Loucy (cell line): ENCODE data around the gene LRRC73.

Source experiments
- H2AFZ ChIP-seq: fragments of 200-600 bp; sonication (generic); 2 replicates; pipeline ENCODE4 v1.6.0; 2016; ENCODE audit warnings: antibody characterized with exemption, mild to moderate bottlenecking, low read length, moderate library complexity
- H3F3A ChIP-seq: fragments of 200-600 bp; 2 replicates; pipeline ENCODE4 v1.6.0; 2016; ENCODE audit warnings: antibody characterized with exemption, low read depth, mild to moderate bottlenecking
- H3K27me3 ChIP-seq: fragments of 200-600 bp; sonication (generic); 2 replicates; pipeline ENCODE4 v1.6.1; 2014; ENCODE audit warnings: low read length, mild to moderate bottlenecking; ENCODE audit not compliant: insufficient read depth, poor library complexity, severe bottlenecking
- H3K36me3 ChIP-seq: fragments of 200-600 bp; sonication (generic); 2 replicates; pipeline ENCODE4 v1.6.1; 2016; ENCODE audit warnings: low read length; ENCODE audit not compliant: insufficient read depth
- H3K4me1 ChIP-seq: fragments of 200-600 bp; sonication (generic); 2 replicates; pipeline ENCODE4 v1.5.1; 2014; ENCODE audit warnings: low read length, mild to moderate bottlenecking; ENCODE audit not compliant: insufficient read depth, poor library complexity, severe bottlenecking
- H3K4me2 ChIP-seq: fragments of 200-600 bp; sonication (generic); 2 replicates; pipeline ENCODE4 v1.6.0; 2014; ENCODE audit warnings: antibody characterized with exemption, low read length, low read depth, mild to moderate bottlenecking; ENCODE audit not compliant: poor library complexity, severe bottlenecking
- H3K4me3 ChIP-seq: fragments of 200-600 bp; sonication (generic); 2 replicates; pipeline ENCODE4 v1.5.1; 2014; ENCODE audit warnings: low read length, mild to moderate bottlenecking, mixed read lengths; ENCODE audit not compliant: poor library complexity, severe bottlenecking
- H3K79me2 ChIP-seq: fragments of 200-600 bp; sonication (generic); 2 replicates; pipeline ENCODE4 v1.6.1; 2014; ENCODE audit warnings: low read length; ENCODE audit not compliant: insufficient read depth
- H3K9ac ChIP-seq: fragments of 200-600 bp; sonication (generic); 2 replicates; pipeline ENCODE4 v1.6.0; 2014; ENCODE audit warnings: mild to moderate bottlenecking, low read depth, low read length, moderate library complexity; ENCODE audit not compliant: poor library complexity, severe bottlenecking
- H3K9me2 ChIP-seq: fragments of 200-600 bp; sonication (generic); replicated peaks from 2 replicates; pipeline ENCODE4 v1.6.1; 2016; ENCODE audit warnings: low read depth, low read length, mixed read lengths
- H3K9me3 ChIP-seq: fragments of 200-600 bp; sonication (generic); 2 replicates; pipeline ENCODE4 v1.6.1; 2014; ENCODE audit warnings: mild to moderate bottlenecking, antibody characterized with exemption, low read length, low read depth; ENCODE audit not compliant: insufficient read depth
- H4K20me1 ChIP-seq: fragments of 200-600 bp; sonication (generic); 2 replicates; pipeline ENCODE4 v1.6.0; 2014; ENCODE audit warnings: antibody characterized with exemption, low read length, mild to moderate bottlenecking; ENCODE audit not compliant: insufficient read depth, poor library complexity, severe bottlenecking
- CTCF ChIP-seq: fragments of 200-600 bp; sonication (generic); conservative IDR thresholded peaks from 2 replicates; pipeline ENCODE4 v1.5.1; 2014; ENCODE audit warnings: mild to moderate bottlenecking, antibody characterized with exemption, low read length
- EZH2phosphoT487 ChIP-seq: fragments of 200-600 bp; IDR thresholded peaks from 2 replicates; pipeline ENCODE4 v1.6.1; 2018; ENCODE audit warnings: antibody characterized with exemption, mild to moderate bottlenecking, moderate library complexity, borderline replicate concordance

LRRC73 gene

GRCh38 chr6:43469947-43470346 is 40.2 kb downstream of the LRRC73 start:
- Histone ChIP-seq H3K79me2 (no peaks in the 10 kb centered on the region), H4K20me1 (no peaks in the 10 kb centered on the region), H3K9me2 (no peaks in the 10 kb centered on the region), H3K4me3 (no peak overlapping the region), H3K4me2 (no peak overlapping the region), H3K9me3 (no peaks in the 10 kb centered on the region), H2AFZ (no peak overlapping the region), H3F3A (no peaks in the 10 kb centered on the region), H3K4me1 (no peaks in the 10 kb centered on the region), H3K9ac (no peak overlapping the region), H3K27me3 (no peaks in the 10 kb centered on the region), H3K36me3 (no peaks in the 10 kb centered on the region)
- TF ChIP-seq EZH2phosphoT487 (no peak), CTCF (no peak)

- Histone ChIP-seq H2AFZ (no peak overlapping the region), H3F3A (no peaks in the 10 kb centered on the region), H3K4me3 (no peak overlapping the region), H3K27me3 (no peaks in the 10 kb centered on the region), H4K20me1 (no peaks in the 10 kb centered on the region), H3K9ac (no peak overlapping the region), H3K36me3 (no peaks in the 10 kb centered on the region), H3K4me2 (no peak overlapping the region), H3K79me2 (no peaks in the 10 kb centered on the region), H3K4me1 (no peaks in the 10 kb centered on the region), H3K9me2 (no peaks in the 10 kb centered on the region), H3K9me3 (no peaks in the 10 kb centered on the region)
- TF ChIP-seq CTCF: no peak
- TF ChIP-seq EZH2phosphoT487: no peak
Measured at GRCh38 chr6:43468748-43469681, 41.1 kb downstream of the LRRC73 start.

GRCh38 chr6:43468240-43468639 is 41.9 kb downstream of the LRRC73 start:
- Histone ChIP-seq H3K4me3 (no peak overlapping the region), H3K9ac (no peak overlapping the region), H3K27me3 (no peaks in the 10 kb centered on the region), H4K20me1 (no peaks in the 10 kb centered on the region), H3F3A (no peaks in the 10 kb centered on the region), H3K9me2 (no peaks in the 10 kb centered on the region), H3K79me2 (no peaks in the 10 kb centered on the region), H3K4me2 (no peak overlapping the region), H3K4me1 (no peaks in the 10 kb centered on the region), H3K9me3 (no peaks in the 10 kb centered on the region), H2AFZ (no peak overlapping the region), H3K36me3 (no peaks in the 10 kb centered on the region)
- TF ChIP-seq CTCF (no peak), EZH2phosphoT487 (no peak)
